HG02884 (cell line): ENCODE measurements around the gene ARHGEF26.
A peak's percentile ranks its signal among the peaks of the same experiment; 100 is the strongest.
"Not testable (repeated sequence)": the region's sequence is repeated elsewhere in the genome, so short reads cannot be mapped to it uniquely, and the experiment has no call there.

Experiments
- ATAC-seq: cut with Tn5 transposase; IDR thresholded peaks from one replicate; pipeline ENCODE4 v1.9.1; 2021; ENCODE audit warnings: mild to moderate bottlenecking, moderate library complexity; ENCODE audit not compliant: unreplicated experiment

Gene ARHGEF26

GRCh38 chr3:154120961-154121700 is at the start of gene ARHGEF26:
Gene ARHGEF26, plus strand, starts transcription at chr3:154121390. Its CDS starts 603 bp downstream, at chr3:154121993.
- peak; percentile 71 for ATAC-seq

GRCh38 chr3:154074966-154075365 is 46.2 kb upstream of the ARHGEF26 start:
- ATAC-seq, result no peak

GRCh38 chr3:154078672-154079071 is 42.5 kb upstream of the ARHGEF26 start:
- ATAC-seq, result no peak

GRCh38 chr3:154081305-154081704 is 39.9 kb upstream of the ARHGEF26 start:
- no peak for ATAC-seq

- ATAC-seq, result no peak
These were observed 36.1 kb upstream of the ARHGEF26 start for GRCh38 chr3:154085071-154085470.

GRCh38 chr3:154085799-154086198 is 35.4 kb upstream of the ARHGEF26 start:
- ATAC-seq, result no peak

- ATAC-seq, result no peak
These were observed 34.9 kb upstream of the ARHGEF26 start for GRCh38 chr3:154086286-154086685.

GRCh38 chr3:154087756-154088480 is 33.3 kb upstream of the ARHGEF26 start:
- ATAC-seq, result not testable (repeated sequence)

GRCh38 chr3:154089421-154090420 is 31.5 kb upstream of the ARHGEF26 start:
- no peak for ATAC-seq

- no peak for ATAC-seq
These were observed 27.1 kb upstream of the ARHGEF26 start for GRCh38 chr3:154094051-154094450.

GRCh38 chr3:154095832-154096421 is 25.3 kb upstream of the ARHGEF26 start:
- ATAC-seq, result no peak

- no peak for ATAC-seq
These were observed 22.8 kb upstream of the ARHGEF26 start for GRCh38 chr3:154098376-154098775.

- no peak for ATAC-seq
These were observed 20.6 kb upstream of the ARHGEF26 start for GRCh38 chr3:154100556-154100955.

GRCh38 chr3:154101250-154101649 is 19.9 kb upstream of the ARHGEF26 start:
- no peak for ATAC-seq

- ATAC-seq, result no peak
These were observed 19.0 kb upstream of the ARHGEF26 start for GRCh38 chr3:154102225-154102624.

GRCh38 chr3:154105218-154105975 is 15.8 kb upstream of the ARHGEF26 start:
- no peak for ATAC-seq

GRCh38 chr3:154111365-154111935 is 9.7 kb upstream of the ARHGEF26 start:
- no peak for ATAC-seq

GRCh38 chr3:154112146-154112852 is 8.9 kb upstream of the ARHGEF26 start:
- no peak for ATAC-seq

GRCh38 chr3:154113609-154114008 is 7.6 kb upstream of the ARHGEF26 start:
- no peak for ATAC-seq
